ENCODE results near the gene FDCSP. TPM values are rescaled to one million over a fixed set of nuclear protein-coding genes. Genes with fewer than 3 reads are reported as not detected.

FDCSP gene
- total and polyA plus RNA-seq, 2 of the 13 experiments (the other 11 are each of a cell fraction or from before 2014, with no cell fraction given): not detected

DNA sequence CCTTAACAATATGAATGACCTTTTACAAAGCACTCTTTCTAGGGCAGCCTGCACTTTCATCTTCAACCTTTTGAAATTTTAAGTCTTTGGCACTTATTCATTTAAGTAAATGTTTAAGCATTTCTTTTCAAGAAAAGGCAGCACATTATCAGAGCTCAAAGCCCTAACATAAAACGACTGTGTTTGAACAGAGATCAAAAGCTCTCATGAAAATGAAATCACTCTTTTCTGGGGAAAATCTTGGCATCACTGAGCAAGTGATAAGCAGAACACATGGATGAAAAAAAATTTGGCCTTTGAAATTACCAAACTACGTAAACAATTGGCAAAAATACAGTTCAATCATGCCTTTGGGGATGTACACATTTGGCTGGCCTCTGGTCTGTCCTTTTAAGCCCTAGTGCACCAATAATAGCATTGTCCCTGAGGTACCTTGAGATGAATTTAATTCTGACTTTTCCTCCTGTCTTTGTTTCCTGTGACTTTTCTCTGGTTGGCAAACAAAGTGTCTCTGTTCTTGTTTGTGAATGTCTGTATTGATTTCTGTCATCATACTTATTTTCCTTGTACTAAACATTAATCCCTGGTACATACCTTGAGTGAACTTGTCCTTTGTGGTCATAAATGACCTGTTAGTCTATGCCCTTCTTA, 43.3 kb upstream of the FDCSP start (continued):
- no peak for TF ChIP-seq ZNF614 (CRISPR knock-in tag; IDR thresholded peaks at IDR 0.05; ENCODE audit: borderline replicate concordance)
- peak; percentile 64; the same call in 1 of the 2 replicates for TF ChIP-seq NR2C2 (CRISPR knock-in tag; IDR thresholded peaks at IDR 0.05; ENCODE audit: borderline replicate concordance)
- TF ChIP-seq CBX1 (IDR thresholded peaks at IDR 0.05; ENCODE audit: low read depth): no peak
- TF ChIP-seq ELF1 (CRISPR knock-in tag; IDR thresholded peaks at IDR 0.05): no peak
- TF ChIP-seq TARDBP (CRISPR knock-in tag; IDR thresholded peaks at IDR 0.05): no peak
- no peak for TF ChIP-seq ZSCAN30 (CRISPR knock-in tag; IDR thresholded peaks at IDR 0.05)
- TF ChIP-seq ZMYM3 (CRISPR knock-in tag; IDR thresholded peaks at IDR 0.05): no peak
- no peak for TF ChIP-seq ZNF446 (CRISPR knock-in tag; IDR thresholded peaks at IDR 0.05)
- TF ChIP-seq, protein P1, sequence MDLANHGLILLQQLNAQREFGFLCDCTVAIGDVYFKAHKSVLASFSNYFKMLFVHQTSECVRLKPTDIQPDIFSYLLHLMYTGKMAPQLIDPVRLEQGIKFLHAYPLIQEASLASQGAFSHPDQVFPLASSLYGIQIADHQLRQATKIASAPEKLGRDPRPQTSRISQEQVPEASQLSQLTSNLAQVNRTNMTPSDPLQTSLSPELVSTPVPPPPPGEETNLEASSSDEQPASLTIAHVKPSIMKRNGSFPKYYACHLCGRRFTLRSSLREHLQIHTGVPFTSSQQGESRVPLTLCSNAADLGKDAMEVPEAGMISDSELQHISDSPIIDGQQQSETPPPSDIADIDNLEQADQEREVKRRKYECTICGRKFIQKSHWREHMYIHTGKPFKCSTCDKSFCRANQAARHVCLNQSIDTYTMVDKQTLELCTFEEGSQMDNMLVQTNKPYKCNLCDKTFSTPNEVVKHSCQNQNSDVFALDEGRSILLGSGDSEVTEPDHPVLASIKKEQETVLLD (CRISPR knock-in tag; IDR thresholded peaks at IDR 0.05; ENCODE audit: low read depth): no peak
- no peak for TF ChIP-seq ZNF776 (CRISPR knock-in tag; IDR thresholded peaks at IDR 0.05)
- TF ChIP-seq AGO1 (IDR thresholded peaks at IDR 0.05; ENCODE audit: low read depth, low read length, poor library complexity, severe bottlenecking): no peak
- TF ChIP-seq, protein P2, sequence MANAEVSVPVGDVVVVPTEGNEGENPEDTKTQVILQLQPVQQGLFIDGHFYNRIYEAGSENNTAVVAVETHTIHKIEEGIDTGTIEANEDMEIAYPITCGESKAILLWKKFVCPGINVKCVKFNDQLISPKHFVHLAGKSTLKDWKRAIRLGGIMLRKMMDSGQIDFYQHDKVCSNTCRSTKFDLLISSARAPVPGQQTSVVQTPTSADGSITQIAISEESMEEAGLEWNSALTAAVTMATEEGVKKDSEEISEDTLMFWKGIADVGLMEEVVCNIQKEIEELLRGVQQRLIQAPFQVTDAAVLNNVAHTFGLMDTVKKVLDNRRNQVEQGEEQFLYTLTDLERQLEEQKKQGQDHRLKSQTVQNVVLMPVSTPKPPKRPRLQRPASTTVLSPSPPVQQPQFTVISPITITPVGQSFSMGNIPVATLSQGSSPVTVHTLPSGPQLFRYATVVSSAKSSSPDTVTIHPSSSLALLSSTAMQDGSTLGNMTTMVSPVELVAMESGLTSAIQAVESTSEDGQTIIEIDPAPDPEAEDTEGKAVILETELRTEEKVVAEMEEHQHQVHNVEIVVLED (CRISPR knock-in tag; IDR thresholded peaks at IDR 0.05; ENCODE audit: borderline replicate concordance): no peak
- TF ChIP-seq TRIM24 (CRISPR knock-in tag; IDR thresholded peaks at IDR 0.05): 0 out of 2 replicates have a peak, but pooled peaks have one; percentile 39
- no peak for TF ChIP-seq ZNF616 (CRISPR knock-in tag; IDR thresholded peaks at IDR 0.05; ENCODE audit: low read depth)
- no peak for TF ChIP-seq ATAD3A (CRISPR knock-in tag; IDR thresholded peaks at IDR 0.05)
- TF ChIP-seq HMGA1 (CRISPR knock-in tag; conservative IDR thresholded peaks at IDR 0.05): no peak
- TF ChIP-seq SAFB2 (CRISPR knock-in tag; IDR thresholded peaks at IDR 0.05; ENCODE audit: borderline replicate concordance, low read depth): no peak
- TF ChIP-seq ZFAT (CRISPR knock-in tag; conservative IDR thresholded peaks at IDR 0.05): no peak
- TF ChIP-seq WIZ (CRISPR knock-in tag; IDR thresholded peaks at IDR 0.05): no peak
- no peak for TF ChIP-seq GLI4 (CRISPR knock-in tag; IDR thresholded peaks at IDR 0.05; ENCODE audit: borderline replicate concordance)
- peak; percentile 68; the same call in 1 of the 2 replicates for TF ChIP-seq ZMAT3 (CRISPR knock-in tag; conservative IDR thresholded peaks at IDR 0.05)
- peak; percentile 86 for TF ChIP-seq GATAD2A (CRISPR knock-in tag; IDR thresholded peaks at IDR 0.05)
- TF ChIP-seq, protein P3, sequence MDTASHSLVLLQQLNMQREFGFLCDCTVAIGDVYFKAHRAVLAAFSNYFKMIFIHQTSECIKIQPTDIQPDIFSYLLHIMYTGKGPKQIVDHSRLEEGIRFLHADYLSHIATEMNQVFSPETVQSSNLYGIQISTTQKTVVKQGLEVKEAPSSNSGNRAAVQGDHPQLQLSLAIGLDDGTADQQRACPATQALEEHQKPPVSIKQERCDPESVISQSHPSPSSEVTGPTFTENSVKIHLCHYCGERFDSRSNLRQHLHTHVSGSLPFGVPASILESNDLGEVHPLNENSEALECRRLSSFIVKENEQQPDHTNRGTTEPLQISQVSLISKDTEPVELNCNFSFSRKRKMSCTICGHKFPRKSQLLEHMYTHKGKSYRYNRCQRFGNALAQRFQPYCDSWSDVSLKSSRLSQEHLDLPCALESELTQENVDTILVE (CRISPR knock-in tag; IDR thresholded peaks at IDR 0.05): peak; percentile 66
- peak; percentile 94 for TF ChIP-seq RXRB (CRISPR knock-in tag; IDR thresholded peaks at IDR 0.05; ENCODE audit: borderline replicate concordance)
- no peak for TF ChIP-seq ZNF282 (IDR thresholded peaks at IDR 0.05; ENCODE audit: partially characterized antibody)
- peak; percentile 91 for TF ChIP-seq NCOR1 (IDR thresholded peaks at IDR 0.05; ENCODE audit: borderline replicate concordance, low read length)
- peak; percentile 33; the same call in 1 of the 2 replicates for TF ChIP-seq ZNF264 (CRISPR knock-in tag; IDR thresholded peaks at IDR 0.05)
- TF ChIP-seq ZNF788 (CRISPR knock-in tag; IDR thresholded peaks at IDR 0.05; ENCODE audit: borderline replicate concordance): no peak; the same call in 1 of the 2 replicates
- no peak for TF ChIP-seq NFE2 (CRISPR knock-in tag; IDR thresholded peaks at IDR 0.05)

Measured in HepG2 (cell line).